ENCODE measurements around the gene ABLIM2.

DNA sequence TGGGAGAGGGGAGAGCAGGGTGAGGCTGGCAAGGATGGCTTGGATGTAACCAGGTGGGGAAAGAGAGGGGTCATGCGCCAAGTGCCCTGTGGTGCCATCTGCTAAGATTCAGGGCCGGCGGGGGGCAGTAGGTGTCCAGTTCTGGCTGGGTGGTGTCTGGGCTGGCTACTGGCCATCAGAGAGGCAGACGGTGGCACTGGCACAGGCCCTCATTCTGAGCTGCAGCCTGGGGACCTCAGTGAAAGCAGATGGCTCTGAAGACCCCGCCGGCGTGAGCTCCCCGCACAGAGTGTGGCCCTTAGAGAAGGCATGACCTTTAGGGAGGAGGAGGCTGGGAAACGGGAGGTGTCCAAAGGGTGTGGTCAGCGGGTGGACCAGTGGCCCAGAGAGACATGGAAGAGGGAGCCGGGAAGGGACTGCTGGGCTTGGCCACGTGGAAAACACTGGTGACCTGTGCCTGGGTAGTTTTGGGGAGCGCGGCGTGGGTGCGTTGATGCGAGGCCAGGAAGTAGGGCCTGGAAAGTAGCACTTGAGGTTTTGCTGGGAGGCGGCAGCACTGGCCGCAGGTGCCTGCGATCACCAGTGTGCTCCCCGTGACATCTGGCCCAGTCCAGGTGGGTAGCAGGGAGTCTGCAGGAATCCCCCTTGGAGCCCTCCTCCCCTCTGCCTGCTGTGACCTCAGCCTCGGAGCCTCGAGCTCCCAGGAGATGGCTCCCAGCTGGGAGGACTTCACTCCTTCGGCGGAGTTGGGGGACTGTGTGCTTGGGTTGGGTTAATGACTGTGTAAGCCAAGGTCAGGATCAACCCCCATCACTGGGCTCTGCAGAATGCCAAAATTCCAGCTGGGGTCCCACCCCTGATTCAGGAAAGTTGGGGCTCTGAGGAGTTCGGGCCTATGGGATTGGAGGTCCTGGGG lies 31.2 kb upstream of the ABLIM2 start:
- TF ChIP-seq, protein P1, sequence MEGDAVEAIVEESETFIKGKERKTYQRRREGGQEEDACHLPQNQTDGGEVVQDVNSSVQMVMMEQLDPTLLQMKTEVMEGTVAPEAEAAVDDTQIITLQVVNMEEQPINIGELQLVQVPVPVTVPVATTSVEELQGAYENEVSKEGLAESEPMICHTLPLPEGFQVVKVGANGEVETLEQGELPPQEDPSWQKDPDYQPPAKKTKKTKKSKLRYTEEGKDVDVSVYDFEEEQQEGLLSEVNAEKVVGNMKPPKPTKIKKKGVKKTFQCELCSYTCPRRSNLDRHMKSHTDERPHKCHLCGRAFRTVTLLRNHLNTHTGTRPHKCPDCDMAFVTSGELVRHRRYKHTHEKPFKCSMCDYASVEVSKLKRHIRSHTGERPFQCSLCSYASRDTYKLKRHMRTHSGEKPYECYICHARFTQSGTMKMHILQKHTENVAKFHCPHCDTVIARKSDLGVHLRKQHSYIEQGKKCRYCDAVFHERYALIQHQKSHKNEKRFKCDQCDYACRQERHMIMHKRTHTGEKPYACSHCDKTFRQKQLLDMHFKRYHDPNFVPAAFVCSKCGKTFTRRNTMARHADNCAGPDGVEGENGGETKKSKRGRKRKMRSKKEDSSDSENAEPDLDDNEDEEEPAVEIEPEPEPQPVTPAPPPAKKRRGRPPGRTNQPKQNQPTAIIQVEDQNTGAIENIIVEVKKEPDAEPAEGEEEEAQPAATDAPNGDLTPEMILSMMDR (conservative IDR thresholded peaks at IDR 0.05; ENCODE audit: low read length), result no peak
- TF ChIP-seq EZH2phosphoT487 (IDR thresholded peaks at IDR 0.05; ENCODE audit: borderline replicate concordance, low read depth, low read length), result no peak
